Loucy (cell line): ENCODE results near the gene KLF3.

Experiments
- CTCF ChIP-seq: fragments of 200-600 bp; sonication (generic); conservative IDR thresholded peaks from 2 replicates; pipeline ENCODE4 v1.5.1; 2014; ENCODE audit warnings: mild to moderate bottlenecking, antibody characterized with exemption, low read length
- EZH2phosphoT487 ChIP-seq: fragments of 200-600 bp; IDR thresholded peaks from 2 replicates; pipeline ENCODE4 v1.6.1; 2018; ENCODE audit warnings: antibody characterized with exemption, mild to moderate bottlenecking, moderate library complexity, borderline replicate concordance

GRCh38 chr4:38724475-38724808, 60.4 kb downstream of the KLF3 start:
- TF ChIP-seq CTCF (no peak), EZH2phosphoT487 (no peak)
